ENCODE measurements around the gene MLPH.

DNA sequence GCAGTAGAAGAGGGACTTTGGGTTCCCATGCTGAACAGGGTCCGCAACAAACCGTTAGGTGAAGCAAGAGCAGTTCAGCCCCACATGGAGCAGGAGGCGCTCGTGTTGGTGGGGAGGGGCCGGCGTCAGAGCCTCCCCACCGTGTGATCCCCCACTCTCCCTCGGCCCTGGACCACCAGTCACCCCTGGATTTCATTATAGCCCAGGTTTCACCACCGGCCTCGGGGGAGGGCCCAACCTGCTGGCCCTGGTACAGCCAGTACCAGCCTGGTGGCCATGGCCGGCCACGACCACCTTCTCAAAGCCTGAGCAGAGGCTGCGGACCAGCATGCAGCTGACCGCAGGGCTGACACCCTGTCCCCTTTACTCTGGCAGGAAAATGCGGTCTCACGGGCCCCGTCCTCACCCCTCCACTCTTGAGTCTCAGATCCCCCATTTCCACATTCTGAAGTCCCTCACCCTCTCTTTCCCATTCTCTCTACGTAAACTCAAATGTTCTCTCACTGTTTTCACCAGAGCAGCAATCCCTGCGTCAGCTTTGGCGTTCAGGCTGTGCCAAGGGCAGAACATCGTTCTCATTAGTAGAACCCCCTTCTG lies 8.6 kb downstream of the MLPH start:
- TF ChIP-seq, protein P1, sequence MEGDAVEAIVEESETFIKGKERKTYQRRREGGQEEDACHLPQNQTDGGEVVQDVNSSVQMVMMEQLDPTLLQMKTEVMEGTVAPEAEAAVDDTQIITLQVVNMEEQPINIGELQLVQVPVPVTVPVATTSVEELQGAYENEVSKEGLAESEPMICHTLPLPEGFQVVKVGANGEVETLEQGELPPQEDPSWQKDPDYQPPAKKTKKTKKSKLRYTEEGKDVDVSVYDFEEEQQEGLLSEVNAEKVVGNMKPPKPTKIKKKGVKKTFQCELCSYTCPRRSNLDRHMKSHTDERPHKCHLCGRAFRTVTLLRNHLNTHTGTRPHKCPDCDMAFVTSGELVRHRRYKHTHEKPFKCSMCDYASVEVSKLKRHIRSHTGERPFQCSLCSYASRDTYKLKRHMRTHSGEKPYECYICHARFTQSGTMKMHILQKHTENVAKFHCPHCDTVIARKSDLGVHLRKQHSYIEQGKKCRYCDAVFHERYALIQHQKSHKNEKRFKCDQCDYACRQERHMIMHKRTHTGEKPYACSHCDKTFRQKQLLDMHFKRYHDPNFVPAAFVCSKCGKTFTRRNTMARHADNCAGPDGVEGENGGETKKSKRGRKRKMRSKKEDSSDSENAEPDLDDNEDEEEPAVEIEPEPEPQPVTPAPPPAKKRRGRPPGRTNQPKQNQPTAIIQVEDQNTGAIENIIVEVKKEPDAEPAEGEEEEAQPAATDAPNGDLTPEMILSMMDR (conservative IDR thresholded peaks at IDR 0.05; ENCODE audit: low read depth, low read length), result no peak
- TF ChIP-seq RCOR1 (IDR thresholded peaks at IDR 0.05; ENCODE audit: insufficient replicate concordance, low read length), result no peak
- TF ChIP-seq NFE2L2 (IDR thresholded peaks at IDR 0.05; ENCODE audit: low read depth, low read length), result no peak
- no peak for TF ChIP-seq SMC3 (IDR thresholded peaks at IDR 0.05; ENCODE audit: low read depth, low read length)
- TF ChIP-seq POLR2A (IDR thresholded peaks at IDR 0.05; ENCODE audit: low read depth, low read length), result no peak
- TF ChIP-seq CEBPB (IDR thresholded peaks at IDR 0.05; ENCODE audit: low read depth, low read length), result no peak
- TF ChIP-seq RFX5 (IDR thresholded peaks at IDR 0.05; ENCODE audit: low read depth, low read length), result no peak
- TF ChIP-seq, protein P2, sequence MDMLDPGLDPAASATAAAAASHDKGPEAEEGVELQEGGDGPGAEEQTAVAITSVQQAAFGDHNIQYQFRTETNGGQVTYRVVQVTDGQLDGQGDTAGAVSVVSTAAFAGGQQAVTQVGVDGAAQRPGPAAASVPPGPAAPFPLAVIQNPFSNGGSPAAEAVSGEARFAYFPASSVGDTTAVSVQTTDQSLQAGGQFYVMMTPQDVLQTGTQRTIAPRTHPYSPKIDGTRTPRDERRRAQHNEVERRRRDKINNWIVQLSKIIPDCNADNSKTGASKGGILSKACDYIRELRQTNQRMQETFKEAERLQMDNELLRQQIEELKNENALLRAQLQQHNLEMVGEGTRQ (IDR thresholded peaks at IDR 0.05; ENCODE audit: low read depth, low read length), result no peak

All from IMR-90 (cell line).